CD4-positive, alpha-beta T cell treated with Interleukin-12 subunit alpha and Interleukin-12 subunit beta, for 1 hour (primary cell): ENCODE results near the gene TMEM132E.

Experiments used
- DNase-seq: peaks from one replicate; pipeline ENCODE4 v3.0.0-alpha.2; 2020

The TMEM132E gene

GRCh38 chr17:34637041-34637547 is 57.7 kb downstream of the TMEM132E start:
- no peak for DNase-seq

- DNase-seq, result peak; percentile 79
Measured at GRCh38 chr17:34637548-34638525, 58.5 kb downstream of the TMEM132E start.

- no peak for DNase-seq
Measured at GRCh38 chr17:34638526-34639260, 59.3 kb downstream of the TMEM132E start.

- no peak for DNase-seq
Measured at GRCh38 chr17:34639706-34640425, 60.5 kb downstream of the TMEM132E start.

- no peak for DNase-seq
Measured at GRCh38 chr17:34641368-34641767, 62.0 kb downstream of the TMEM132E start.

GRCh38 chr17:34644941-34645550 is 65.7 kb downstream of the TMEM132E start:
- no peak for DNase-seq

GRCh38 chr17:34645594-34645993 is 66.2 kb downstream of the TMEM132E start:
- no peak for DNase-seq

GRCh38 chr17:34647511-34647910 is 68.1 kb downstream of the TMEM132E start:
- no peak for DNase-seq

GRCh38 chr17:34650051-34650750 is 70.8 kb downstream of the TMEM132E start:
- DNase-seq, result no peak

GRCh38 chr17:34651402-34651811 is 72.0 kb downstream of the TMEM132E start:
- no peak for DNase-seq

GRCh38 chr17:34652021-34652555 is 72.7 kb downstream of the TMEM132E start:
- no peak for DNase-seq

- no peak for DNase-seq
Measured at GRCh38 chr17:34653511-34653910, 74.1 kb downstream of the TMEM132E start.

GRCh38 chr17:34654276-34654880 is 75.0 kb downstream of the TMEM132E start:
- no peak for DNase-seq

GRCh38 chr17:34654881-34655276 is 75.5 kb downstream of the TMEM132E start:
- no peak for DNase-seq

- no peak for DNase-seq
Measured at GRCh38 chr17:34656801-34657200, 77.4 kb downstream of the TMEM132E start.

GRCh38 chr17:34658811-34659560 is 79.6 kb downstream of the TMEM132E start:
- no peak for DNase-seq

- no peak for DNase-seq
Measured at GRCh38 chr17:34663714-34664113, 84.3 kb downstream of the TMEM132E start.

- DNase-seq, result no peak
Measured at GRCh38 chr17:34665150-34665806, 85.9 kb downstream of the TMEM132E start.
